ENCODE results near the gene TMEM37.

The TMEM37 gene

DNA sequence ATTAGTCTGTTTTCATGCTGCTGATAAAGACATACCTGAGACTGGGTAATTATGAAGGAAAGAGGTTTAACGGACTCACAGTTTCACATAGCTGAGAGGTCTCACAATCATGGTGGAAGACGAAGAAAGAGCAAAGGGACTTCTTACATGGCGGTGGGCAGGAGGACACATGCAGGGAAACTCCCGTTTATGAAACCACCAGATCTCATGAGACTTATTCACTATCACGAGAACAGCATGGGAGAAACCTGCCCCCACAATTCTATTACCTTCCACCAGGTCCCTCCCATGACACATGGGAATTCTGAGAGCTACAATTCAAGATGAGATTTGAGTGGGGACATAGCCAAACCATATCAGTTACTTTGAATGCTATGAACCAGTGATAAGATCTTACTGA is 48.5 kb downstream of the TMEM37 start:
- DNase-seq (ENCODE audit: low spot score) = no peak

DNA sequence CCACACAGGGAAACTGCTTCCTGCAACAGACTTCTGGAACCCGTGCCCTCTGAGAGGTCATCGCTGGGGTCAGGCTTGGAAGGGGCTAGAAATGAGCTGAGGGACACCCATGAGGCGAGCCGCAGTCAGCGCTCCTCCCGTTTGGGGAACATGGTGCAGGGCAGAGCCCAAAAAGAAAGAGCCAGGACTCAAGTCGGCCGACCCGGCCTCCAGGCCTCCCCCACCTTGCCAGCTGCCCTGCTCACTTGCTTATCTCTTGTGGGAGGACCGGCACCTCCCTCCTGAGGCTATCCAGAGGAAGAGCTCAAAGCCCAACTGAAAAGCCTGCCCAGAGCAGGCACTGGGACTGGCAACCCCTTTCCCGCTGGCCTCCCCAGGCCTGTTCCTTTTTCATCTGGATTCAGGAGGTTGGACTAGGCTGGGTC is 49.1 kb downstream of the TMEM37 start:
- DNase-seq (ENCODE audit: low spot score) = no peak

GRCh38 chr2:119481501-119482455 is 50.1 kb downstream of the TMEM37 start:
- no peak for DNase-seq (ENCODE audit: low spot score)

- DNase-seq (ENCODE audit: low spot score) = no peak
Observed at GRCh38 chr2:119482481-119483394, 51.1 kb downstream of the TMEM37 start.

GRCh38 chr2:119483395-119483753 is 51.7 kb downstream of the TMEM37 start:
- no peak for DNase-seq (ENCODE audit: low spot score)

DNA sequence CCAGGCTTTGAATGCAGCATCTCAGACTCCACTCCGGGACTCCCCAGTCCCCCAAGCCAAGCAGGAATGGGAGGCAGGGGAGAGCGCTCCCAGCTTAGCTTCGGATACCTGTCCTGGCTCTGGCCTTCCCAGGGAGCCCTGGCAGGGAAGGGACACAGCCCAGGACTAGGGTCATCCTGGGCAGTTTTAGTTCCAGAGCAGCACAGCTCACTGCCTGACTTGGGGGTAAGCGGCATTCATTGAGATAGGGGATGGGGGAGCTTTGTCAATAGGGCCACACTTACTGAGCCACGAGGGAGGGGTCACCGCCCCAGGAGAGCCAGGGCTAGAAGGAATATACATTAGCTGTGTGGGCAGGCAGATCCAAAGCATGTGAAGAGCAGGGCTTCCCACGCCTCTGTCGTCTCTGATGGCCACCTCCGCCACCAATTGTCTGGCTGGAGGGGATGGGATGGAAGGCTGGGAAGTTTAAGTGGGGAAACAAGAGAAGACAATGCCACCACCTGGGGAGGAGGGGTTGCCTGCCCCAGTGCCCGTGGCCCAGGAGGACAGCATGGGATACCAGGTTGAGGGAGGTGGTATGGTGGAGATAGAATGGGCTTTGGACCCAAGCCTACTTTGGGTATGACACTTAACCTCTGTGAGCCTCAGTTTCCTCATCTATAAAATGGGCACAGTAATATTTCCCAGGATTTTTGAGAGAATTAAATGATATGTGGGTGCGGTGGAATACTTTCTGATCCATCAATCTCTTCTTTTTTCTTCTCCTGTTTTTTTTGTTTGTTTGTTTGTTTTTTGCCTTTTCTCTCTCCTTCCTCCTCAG is 52.5 kb downstream of the TMEM37 start:
- no peak for DNase-seq (ENCODE audit: low spot score)

GRCh38 chr2:119484834-119485233 is 53.2 kb downstream of the TMEM37 start:
- DNase-seq (ENCODE audit: low spot score) = no peak

GRCh38 chr2:119485336-119486110 is 53.9 kb downstream of the TMEM37 start:
- no peak for DNase-seq (ENCODE audit: low spot score)

DNA sequence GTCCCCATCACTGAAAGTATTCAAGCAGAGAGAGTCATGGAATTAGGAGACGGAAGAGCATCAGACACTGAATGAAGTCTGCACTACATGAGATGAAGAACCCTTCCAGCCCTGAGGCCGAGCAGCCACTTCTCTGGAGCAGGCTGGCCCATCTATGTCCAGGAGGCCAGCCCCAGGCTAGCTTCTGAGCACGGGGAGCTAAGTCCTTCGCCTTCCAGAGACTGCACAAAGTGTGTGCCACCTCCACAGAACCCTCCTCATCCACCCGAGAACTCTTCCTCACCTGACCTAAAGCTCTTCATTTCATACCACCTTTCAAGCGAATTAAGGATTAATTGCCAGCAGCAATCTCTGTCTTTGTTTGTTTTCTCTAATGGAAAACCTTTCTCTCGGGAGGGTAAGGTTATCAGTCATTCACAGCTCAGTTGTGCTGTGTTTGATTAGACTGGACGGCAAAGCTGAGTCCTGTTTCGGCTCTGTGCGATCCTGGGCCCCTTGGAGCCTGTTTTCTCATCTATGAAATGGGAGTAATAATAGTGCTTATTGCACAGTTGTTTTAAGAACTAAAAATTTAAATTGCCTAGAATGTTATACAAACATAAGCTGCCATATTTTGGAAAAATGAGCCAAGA is 54.7 kb downstream of the TMEM37 start:
- no peak for DNase-seq (ENCODE audit: low spot score)

DNA sequence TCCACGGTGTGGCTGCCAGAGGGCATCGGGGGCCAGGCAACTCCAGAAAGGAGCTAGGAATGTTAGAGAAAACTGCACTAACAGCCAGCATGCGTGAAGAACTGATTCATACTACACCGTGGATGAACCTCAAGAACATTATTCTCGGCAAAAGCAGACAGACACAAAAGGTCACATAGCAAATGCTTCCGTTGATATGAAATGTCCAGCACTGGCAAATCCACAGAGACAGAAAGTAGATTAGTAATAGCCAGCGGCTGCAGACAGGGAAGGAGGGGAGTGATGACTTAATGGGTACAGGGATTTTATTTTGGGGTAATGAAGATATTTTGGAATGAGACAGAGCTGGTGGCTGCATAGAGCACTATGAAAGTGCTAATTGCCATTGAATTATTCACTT is 55.2 kb downstream of the TMEM37 start:
- no peak for DNase-seq (ENCODE audit: low spot score)

DNA sequence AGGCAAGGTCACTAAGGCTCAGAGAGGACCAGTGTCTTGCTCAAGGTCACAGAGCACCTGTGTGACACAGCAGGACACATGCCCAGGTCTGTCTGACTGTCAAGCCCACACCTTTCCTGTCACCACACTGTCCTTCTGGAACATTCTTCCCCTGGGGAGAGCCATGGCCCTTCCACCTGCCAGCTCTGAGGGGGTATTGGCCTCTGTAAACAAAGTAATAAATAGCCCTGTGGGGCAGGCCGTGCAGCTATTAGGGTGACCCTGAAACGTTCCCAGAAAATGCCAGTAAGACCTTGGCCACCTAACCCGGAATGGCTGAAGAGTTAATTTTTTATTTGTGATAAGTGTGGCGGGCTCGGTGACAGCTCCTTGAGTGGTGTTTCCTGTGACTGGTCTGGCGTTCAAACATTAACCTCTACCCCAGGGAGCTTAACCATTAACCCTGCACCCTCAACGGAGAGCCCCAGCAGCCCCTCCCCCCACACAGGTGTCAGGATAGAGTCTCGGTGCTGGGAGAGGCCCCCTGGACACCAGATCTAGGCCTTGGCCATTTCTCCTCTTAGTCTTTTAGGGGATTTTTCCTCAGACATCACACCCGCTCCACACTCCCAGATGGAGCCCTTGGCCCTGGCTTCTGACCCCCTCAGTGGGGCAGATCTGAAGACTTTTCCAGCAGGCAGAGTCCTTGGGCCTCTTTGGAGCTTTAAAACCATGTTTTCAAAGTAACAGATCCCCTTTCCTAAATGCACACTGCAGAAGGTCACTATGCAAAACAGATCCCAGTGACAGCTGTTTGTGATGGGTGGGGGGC is 56.0 kb downstream of the TMEM37 start:
- no peak for DNase-seq (ENCODE audit: low spot score)

All from COLO829 (cell line).